ENCODE data around the gene EN2.

The EN2 gene

DNA sequence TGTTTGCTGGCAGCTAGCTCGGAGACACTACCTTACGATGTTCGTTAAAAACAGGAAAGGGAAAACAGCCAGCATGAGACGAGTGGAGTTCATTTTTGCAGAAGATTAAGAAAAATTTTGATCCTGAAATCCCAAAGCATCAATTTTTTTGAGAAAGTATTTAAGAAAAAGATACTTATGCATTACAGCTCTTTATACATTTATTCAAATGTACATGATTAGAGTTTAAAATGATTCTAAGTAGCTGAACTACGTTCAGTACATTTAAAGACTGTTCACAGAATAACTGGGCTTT is 53.7 kb downstream of the EN2 start:
- no peak for DNase-seq

GRCh38 chr7:155512246-155512887 is 54.4 kb downstream of the EN2 start:
- no peak for DNase-seq

- no peak for DNase-seq
Observed at GRCh38 chr7:155513543-155514285, 55.8 kb downstream of the EN2 start.

DNA sequence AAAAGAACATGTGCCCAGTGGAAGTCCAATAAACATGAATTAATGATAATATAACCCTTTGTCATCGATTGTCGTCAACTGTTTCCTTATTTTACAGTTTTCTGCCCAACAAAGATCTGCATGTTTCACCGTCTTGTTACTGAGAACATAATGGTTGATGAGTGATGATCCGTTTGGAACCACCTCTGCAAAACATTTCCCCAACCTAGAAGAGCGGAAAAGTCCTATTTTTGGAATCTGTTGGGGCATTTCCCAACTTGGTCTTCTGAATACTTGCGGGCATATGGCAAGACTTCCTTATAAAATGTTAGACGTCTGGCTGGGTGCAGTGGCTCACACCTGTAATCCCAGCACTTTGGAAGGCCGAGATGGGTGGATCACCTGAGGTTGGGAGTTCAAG is 56.4 kb downstream of the EN2 start:
- no peak for DNase-seq
